OCI-LY7 (cell line): ENCODE results near the gene HMX2. TPM values are rescaled to one million over a fixed set of nuclear protein-coding genes. Genes with fewer than 3 reads are reported as not detected.
A peak's percentile ranks its signal among the peaks of the same experiment; 100 is the strongest.

Experiments used
- BruUV-seq: library from RNA; stranded (reverse); fragments of 400-500 nt; replicated peaks from 2 replicates; lab custom pipeline; 2021; lab: Mats Ljungman, UMichigan
- CTCF ChIA-PET: fragments of 300-600 bp; sonication (Branson Sonifier 250); formaldehyde crosslinking; loops from one replicate; lab custom pipeline; 2022; ENCODE audit warnings: antibody characterized with exemption; ENCODE audit not compliant: unreplicated experiment; lab: Charles Lee
- POLR2A ChIA-PET: fragments of 300-600 bp; sonication (Branson Sonifier 250); formaldehyde crosslinking; loops from one replicate; lab custom pipeline; 2022; ENCODE audit warnings: antibody characterized with exemption; lab: Charles Lee
- DNase-seq: peaks from one replicate; pipeline ENCODE4 v3.0.0-alpha.2; 2015; ENCODE audit warnings: low spot score
- H2AFZ ChIP-seq: fragments of 200-600 bp; sonication (generic), shearing (Covaris generic); 2 replicates; pipeline ENCODE4 v1.6.1; 2014; ENCODE audit warnings: mild to moderate bottlenecking, antibody characterized with exemption, low read length, moderate library complexity
- H3K27ac ChIP-seq: fragments of 200-600 bp; sonication (generic); 2 replicates; pipeline ENCODE4 v1.5.1; 2014; ENCODE audit warnings: mixed run types, low read depth, mild to moderate bottlenecking, moderate library complexity, low read length, inconsistent platforms; ENCODE audit not compliant: poor library complexity, severe bottlenecking
- H3K36me3 ChIP-seq: fragments of 200-600 bp; sonication (generic); 2 replicates; pipeline ENCODE4 v1.6.1; 2014; ENCODE audit warnings: mild to moderate bottlenecking, antibody characterized with exemption, low read length, moderate library complexity, mixed read lengths; ENCODE audit not compliant: insufficient read depth
- H3K4me1 ChIP-seq: fragments of 200-600 bp; sonication (generic); 2 replicates; pipeline ENCODE4 v1.5.1; 2014; ENCODE audit warnings: mild to moderate bottlenecking, low read length; ENCODE audit not compliant: insufficient read depth, poor library complexity, severe bottlenecking
- H3K4me2 ChIP-seq: fragments of 200-600 bp; sonication (generic); 2 replicates; pipeline ENCODE4 v1.6.1; 2014; ENCODE audit warnings: mild to moderate bottlenecking, low read length
- H3K4me3 ChIP-seq: fragments of 200-600 bp; sonication (generic); 2 replicates; pipeline ENCODE4 v1.5.1; 2014; ENCODE audit warnings: mild to moderate bottlenecking, low read depth, low read length; ENCODE audit not compliant: poor library complexity, severe bottlenecking
- H3K79me2 ChIP-seq: fragments of 200-600 bp; sonication (generic); 2 replicates; pipeline ENCODE4 v1.6.1; 2016; ENCODE audit warnings: low read depth, mild to moderate bottlenecking, low read length, moderate library complexity, mixed read lengths; ENCODE audit not compliant: insufficient read depth
- H3K9me2 ChIP-seq: fragments of 200-600 bp; sonication (generic); 2 replicates; pipeline ENCODE4 v1.6.1; 2016; ENCODE audit warnings: mild to moderate bottlenecking, low read length, mixed read lengths; ENCODE audit not compliant: insufficient read depth
- H3K9me3 ChIP-seq: fragments of 200-600 bp; sonication (generic); 2 replicates; pipeline ENCODE4 v1.6.1; 2014; ENCODE audit warnings: mild to moderate bottlenecking, mixed run types, low read length, mixed read lengths
- H4K20me1 ChIP-seq: fragments of 200-600 bp; sonication (generic); 2 replicates; pipeline ENCODE4 v1.6.1; 2014; ENCODE audit warnings: mild to moderate bottlenecking, antibody characterized with exemption, low read length, moderate library complexity, mixed read lengths; ENCODE audit not compliant: insufficient read depth
- CTCF ChIP-seq: fragments of 200-600 bp; sonication (generic); conservative IDR thresholded peaks from 2 replicates; pipeline ENCODE4 v1.5.1; 2014; ENCODE audit warnings: mild to moderate bottlenecking, antibody characterized with exemption, low read length, moderate library complexity, mixed read lengths
- EZH2phosphoT487 ChIP-seq: fragments of 200-600 bp; sonication (generic); IDR thresholded peaks from 2 replicates; pipeline ENCODE4 v1.6.1; 2018; ENCODE audit warnings: low read depth, borderline replicate concordance, mild to moderate bottlenecking, mixed run types, antibody characterized with exemption, low read length, moderate library complexity, mixed read lengths
- intact Hi-C: fragments of 100-400 bp; cut with micrococcal nuclease; formaldehyde crosslinking; loops from one replicate; pipeline ENCODE4 v1.10.0; 2022; ENCODE audit not compliant: unreplicated experiment
- total RNA-seq, 2 experiments: library from RNA; depleted of rRNA in 1 of 2; stranded (reverse); fragments of >200 nt in 1 of 2; shearing (Covaris generic) in 1 of 2; gene quantifications; 2 replicates each; pipeline ENCODE4 v1.2.3, GENCODE V29; 2014 to 2022

The HMX2 gene
- total RNA-seq, 2 experiments from 2014 or later: 1.2 to 2.4 TPM

GRCh38 chr10:123153486-123154091, 5.7 kb downstream of the HMX2 start:
- Histone ChIP-seq H2AFZ (peak overlapping the region; percentile 89; the same call in 1 of the 2 replicates), H3K9me2 (no peaks in the 10 kb centered on the region), H3K4me3 (peak overlapping the region; percentile 24), H3K36me3 (peaks cover 40% of the 10 kb centered on the region), H3K27ac (peak overlapping the region; percentile 23), H3K4me2 (peak overlapping the region; percentile 54), H3K79me2 (peaks cover 43% of the 10 kb centered on the region), H4K20me1 (peaks cover 30% of the 10 kb centered on the region), H3K9me3 (no peaks in the 10 kb centered on the region), H3K4me1 (peaks cover 47% of the 10 kb centered on the region)
- POLR2A ChIA-PET: interaction anchor here (0.6 to 1.2 kb wide), 10 partner anchors 8 to 422 kb away, joined by 3 to 10 read pairs (median 4); no protein-coding TSS in a partner anchor
- CTCF ChIA-PET: no interaction called here
- intact Hi-C loops: loop anchor here (2.0 to 10.0 kb wide), 3 partner anchors 145 to 779 kb away; partner anchors contain the start of genes ACADSB, IKZF5 and PLEKHA1
- TF ChIP-seq EZH2phosphoT487: no peak
- TF ChIP-seq CTCF: no peak
- DNase-seq: no peak
- BruUV-seq: no TSS peak

DNA sequence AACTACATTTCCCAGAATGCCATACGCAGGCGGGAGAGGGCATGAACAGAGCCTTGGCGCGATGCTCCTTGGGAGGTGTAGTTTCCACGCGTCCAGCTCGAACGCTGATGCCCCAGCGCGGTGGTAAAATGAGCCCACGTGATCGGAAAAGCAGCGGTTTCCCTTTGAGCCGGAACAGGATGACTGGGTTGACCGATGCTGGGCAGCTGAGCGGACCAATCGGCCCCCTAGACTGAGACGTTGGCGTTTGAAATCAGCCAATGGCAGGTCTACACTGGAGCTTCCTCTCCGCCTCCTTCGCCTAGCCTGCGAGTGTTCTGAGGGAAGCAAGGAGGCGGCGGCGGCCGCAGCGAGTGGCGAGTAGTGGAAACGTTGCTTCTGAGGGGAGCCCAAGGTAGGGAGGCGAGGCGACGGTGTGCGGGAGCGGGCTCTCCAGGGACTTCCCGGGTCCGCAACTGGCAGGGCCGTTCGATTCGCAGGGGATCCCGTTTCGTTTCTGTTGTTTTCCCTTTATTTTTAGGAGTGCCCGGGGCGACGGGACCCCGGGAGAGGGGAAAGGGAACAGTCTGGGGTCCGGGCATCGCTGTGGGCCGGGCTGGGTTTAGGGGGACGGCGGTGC, 6.3 kb downstream of the HMX2 start, which contains the start of gene BUB3:
BUB3 (plus strand) TSS at position 311 of the 619 bp plus-strand sequence. CDS start 516 bp downstream, outside the sequence.
- no TSS peak for BruUV-seq
- H3K79me2 ChIP-seq: peaks cover 49% of the 10 kb centered on the region
- TF ChIP-seq CTCF (no peak), EZH2phosphoT487 (no peak)
- no peaks in the 10 kb centered on the region for H3K9me3 ChIP-seq
- peak; percentile 99 for DNase-seq
- peaks cover 46% of the 10 kb centered on the region for H3K36me3 ChIP-seq
- peaks cover 34% of the 10 kb centered on the region for H4K20me1 ChIP-seq
- ChIA-PET POLR2A (interaction anchor here (0.6 to 1.2 kb wide), 10 partner anchors 9 to 421 kb away, joined by 3 to 10 read pairs (median 4); no protein-coding TSS in a partner anchor), CTCF (no interaction called here)
- intact Hi-C loops: loop anchor here (2.0 to 10.0 kb wide), 3 partner anchors 145 to 779 kb away; partner anchors contain the start of genes ACADSB, IKZF5 and PLEKHA1
- H2AFZ ChIP-seq: peak within 1 kb of the TSS; percentile 89
- peaks cover 53% of the 10 kb centered on the region for H3K4me1 ChIP-seq
- peak within 1 kb of the TSS; percentile 83 for H3K27ac ChIP-seq
- H3K4me2 ChIP-seq: peak within 1 kb of the TSS; percentile 72
- peak within 1 kb of the TSS; percentile 92 for H3K4me3 ChIP-seq
- H3K9me2 ChIP-seq: no peaks in the 10 kb centered on the region
